Stimulated activated CD4-positive, alpha-beta T cell treated with anti-CD3 and anti-CD28 coated beads, Interleukin-4, amount 100 ng/mL, for 4 hours (primary cell): ENCODE measurements around the gene DOP1B.

Experiments
- DNase-seq, 2 experiments: peaks; one replicate each; pipeline ENCODE4 v3.0.0-alpha.2; 2020

Gene DOP1B

DNA sequence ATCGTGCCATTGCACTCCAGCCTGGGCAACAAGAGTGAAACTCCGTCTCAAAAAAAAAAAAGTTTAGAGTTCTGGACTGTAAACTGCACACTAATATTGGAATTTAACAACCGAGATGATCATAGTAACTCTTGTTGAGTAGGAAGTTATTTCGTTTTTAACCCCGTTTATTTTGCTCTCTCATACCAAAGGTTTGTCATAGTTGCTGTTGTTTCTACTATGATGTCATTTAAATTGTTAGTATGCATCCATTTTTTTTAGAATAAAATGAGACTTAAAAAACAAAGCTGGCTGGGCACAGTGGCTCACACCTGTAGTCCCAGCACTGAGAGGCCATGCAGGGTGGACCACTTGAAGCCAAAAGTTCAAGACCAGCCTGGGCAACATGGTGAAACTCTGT, 49.3 kb downstream of the DOP1B start:
- DNase-seq: no peak
